ENCODE measurements around the gene BBS1. TPM values are rescaled to one million over a fixed set of nuclear protein-coding genes. Genes with fewer than 3 reads are reported as not detected.

BBS1 gene
- polyA plus RNA-seq, 3 donors: 1.3 to 8.5 (median 3.5) TPM

GRCh38 chr11:66567787-66568123 lies 57.3 kb downstream of the BBS1 start:
- no peak overlapping the region for H3K27ac Mint-ChIP-seq
- Histone ChIP-seq H3K9me3 (replicated peaks in 1 of 2; ENCODE audit: control insufficient read depth in 1 of 2, insufficient read depth in 1 of 2, low read length in 2 of 2) (no peaks in the 10 kb centered on the region), H3K4me3 (replicated peaks in 1 of 3; ENCODE audit: low read depth in 2 of 3, low read length in 3 of 3) (peak overlapping the region in 1 of 3 experiments; percentile 73), H2AFZ (ENCODE audit: insufficient read depth, low read depth, low read length, poor library complexity, severe bottlenecking) (peak overlapping the region; percentile 89), H3K27ac (ENCODE audit: low read depth in 1 of 2, low read length in 2 of 2) (no peak overlapping the region), H3K4me1 (ENCODE audit: control insufficient read depth in 1 of 2, insufficient read depth in 2 of 2, low read length in 2 of 2) (peaks cover 4 to 12% of the 10 kb centered on the region in 2 donors), H3K79me2 (ENCODE audit: insufficient read depth, low read length) (no peaks in the 10 kb centered on the region), H4K20me1 (ENCODE audit: insufficient read depth, low read length) (no peaks in the 10 kb centered on the region), H3K4me2 (replicated peaks; ENCODE audit: extremely low read depth, low read length, poor library complexity, severe bottlenecking) (peak overlapping the region; percentile 86), H3K9ac (ENCODE audit: insufficient read depth, low read length, poor library complexity, severe bottlenecking) (peak overlapping the region; percentile 53), H3K36me3 (replicated peaks in 1 of 2; ENCODE audit: control insufficient read depth in 1 of 2, insufficient read depth in 2 of 2, low read length in 2 of 2) (no peaks in the 10 kb centered on the region), H3K27me3 (ENCODE audit: control insufficient read depth in 2 of 2, insufficient read depth in 2 of 2, low read length in 2 of 2) (peaks cover 0 to 17% of the 10 kb centered on the region in 2 donors)
- peaks cover 7% of the 10 kb centered on the region for H3K4me1 Mint-ChIP-seq
- peak overlapping the region; percentile 64 to 82 for H3K4me3 Mint-ChIP-seq
- DNase-seq: no peak
- H3K27me3 Mint-ChIP-seq (ENCODE audit: low read depth in 3 of 3): peaks cover 22 to 25% (median 22%) of the 10 kb centered on the region in 3 donors
- H3K36me3 Mint-ChIP-seq: no peaks in the 10 kb centered on the region
- no peak for TF ChIP-seq CTCF (IDR thresholded peaks at IDR 0.05)
- intact Hi-C loops (cut with micrococcal nuclease): no loop called here
- 91% methylated on average over 6 of the region's 15 CpGs for WGBS (ENCODE audit: insufficient coverage)
- H3K9me3 Mint-ChIP-seq: peaks cover 0 to 5% (median 1%) of the 10 kb centered on the region in 7 donors

GRCh38 chr11:66568124-66568916 lies 57.9 kb downstream of the BBS1 start, which contains the start of gene CTSF:
Gene CTSF, minus strand, starts transcription at chr11:66568606. Its CDS starts 120 bp downstream, at chr11:66568486.
- Mint-ChIP-seq H3K36me3 (no peaks in the 10 kb centered on the region), H3K4me1 (peaks cover 7% of the 10 kb centered on the region), H3K27ac (no peak within 1 kb of the TSS), H3K27me3 (ENCODE audit: low read depth in 3 of 3) (peaks cover 22 to 25% (median 23%) of the 10 kb centered on the region in 3 donors), H3K9me3 (peaks cover 0 to 5% (median 1%) of the 10 kb centered on the region in 7 donors), H3K4me3 (peak within 1 kb of the TSS; percentile 64 to 87)
- Histone ChIP-seq H3K27ac (ENCODE audit: low read depth in 1 of 2, low read length in 2 of 2) (no peak within 1 kb of the TSS), H3K79me2 (ENCODE audit: insufficient read depth, low read length) (no peaks in the 10 kb centered on the region), H3K27me3 (ENCODE audit: control insufficient read depth in 2 of 2, insufficient read depth in 2 of 2, low read length in 2 of 2) (peaks cover 0 to 17% of the 10 kb centered on the region in 2 donors), H3K36me3 (replicated peaks in 1 of 2; ENCODE audit: control insufficient read depth in 1 of 2, insufficient read depth in 2 of 2, low read length in 2 of 2) (no peaks in the 10 kb centered on the region), H4K20me1 (ENCODE audit: insufficient read depth, low read length) (no peaks in the 10 kb centered on the region), H3K4me2 (replicated peaks; ENCODE audit: extremely low read depth, low read length, poor library complexity, severe bottlenecking) (peak within 1 kb of the TSS; percentile 86), H3K9ac (ENCODE audit: insufficient read depth, low read length, poor library complexity, severe bottlenecking) (peak within 1 kb of the TSS; percentile 53), H2AFZ (ENCODE audit: insufficient read depth, low read depth, low read length, poor library complexity, severe bottlenecking) (peak within 1 kb of the TSS; percentile 89), H3K4me1 (ENCODE audit: control insufficient read depth in 1 of 2, insufficient read depth in 2 of 2, low read length in 2 of 2) (peaks cover 4 to 12% of the 10 kb centered on the region in 2 donors), H3K4me3 (replicated peaks in 1 of 3; ENCODE audit: low read depth in 2 of 3, low read length in 3 of 3) (peak within 1 kb of the TSS in 2 of 3 experiments; percentile 21 to 73), H3K9me3 (replicated peaks in 1 of 2; ENCODE audit: control insufficient read depth in 1 of 2, insufficient read depth in 1 of 2, low read length in 2 of 2) (no peaks in the 10 kb centered on the region)
- intact Hi-C loops (cut with micrococcal nuclease): no loop called here
- no peak for TF ChIP-seq CTCF (IDR thresholded peaks at IDR 0.05)
- peak; percentile 56 to 66 (median 64) for DNase-seq
- WGBS (ENCODE audit: insufficient coverage): 4% methylated on average over 75 of the region's 77 CpGs
